Thymus (tissue), 11 donors: Measurements from ENCODE around the gene SORCS1. TPM values are rescaled to one million over a fixed set of nuclear protein-coding genes. Genes with fewer than 3 reads are reported as not detected.

Experiments
- DNase-seq, 9 donors: peaks; one replicate each; pipeline ENCODE4 v3.0.0-alpha.2; 2013; ENCODE audit warnings: low spot score in 9 of 9, low read depth in 6 of 9, missing footprints in 1 of 9
- H3K27ac ChIP-seq, 2 donors: one replicate each; pipeline ENCODE4 v1.5.1; 2013; ENCODE audit warnings: control low read depth in 1 of 2, low read depth in 1 of 2, low read length in 1 of 2, mild to moderate bottlenecking in 1 of 2, moderate library complexity in 1 of 2
- H3K27me3 ChIP-seq, 2 donors: one replicate each; pipeline ENCODE4 v1.5.1; 2013; ENCODE audit warnings: low read length in 1 of 2; ENCODE audit not compliant: control insufficient read depth in 2 of 2, insufficient read depth in 1 of 2
- H3K36me3 ChIP-seq, 2 donors: one replicate each; pipeline ENCODE4 v1.5.1; 2013; ENCODE audit warnings: low read length in 1 of 2, mild to moderate bottlenecking in 1 of 2, moderate library complexity in 1 of 2; ENCODE audit not compliant: control insufficient read depth in 2 of 2, insufficient read depth in 2 of 2
- H3K4me1 ChIP-seq, 2 donors: one replicate each; pipeline ENCODE4 v1.5.1; 2013; ENCODE audit warnings: low read length in 2 of 2; ENCODE audit not compliant: control insufficient read depth in 2 of 2, insufficient read depth in 2 of 2
- H3K4me3 ChIP-seq, 2 donors: one replicate each; pipeline ENCODE4 v1.5.1; 2013; ENCODE audit warnings: low read length in 2 of 2, control low read depth in 1 of 2, mild to moderate bottlenecking in 1 of 2
- H3K9me3 ChIP-seq, 2 donors: one replicate each; pipeline ENCODE4 v1.5.1; 2013; ENCODE audit warnings: low read length in 1 of 2, mild to moderate bottlenecking in 1 of 2; ENCODE audit not compliant: control insufficient read depth in 2 of 2, insufficient read depth in 1 of 2
- WGBS: extraction: QIAGEN DNeasy Blood & Tissue Kit; methylation state at CpG from one replicate; pipeline ENCODE4 v1.1.7; 2013; 5-methylcytosine and 5-hydroxymethylcytosine counted together
- polyA plus RNA-seq: library from polyadenylated mRNA; stranded (reverse); fragments of 200-250 nt; gene quantifications from one replicate; pipeline ENCODE4 v1.2.3, GENCODE V29; 2013
- total RNA-seq: library from RNA; stranded (reverse); fragments of 120-200 nt; gene quantifications from one replicate; pipeline ENCODE4 v1.2.4, GENCODE V29; 2013
- donor health status: healthy.

The SORCS1 gene
- total and polyA plus RNA-seq, 2 donors: 1.1 to 3.6 TPM

DNA sequence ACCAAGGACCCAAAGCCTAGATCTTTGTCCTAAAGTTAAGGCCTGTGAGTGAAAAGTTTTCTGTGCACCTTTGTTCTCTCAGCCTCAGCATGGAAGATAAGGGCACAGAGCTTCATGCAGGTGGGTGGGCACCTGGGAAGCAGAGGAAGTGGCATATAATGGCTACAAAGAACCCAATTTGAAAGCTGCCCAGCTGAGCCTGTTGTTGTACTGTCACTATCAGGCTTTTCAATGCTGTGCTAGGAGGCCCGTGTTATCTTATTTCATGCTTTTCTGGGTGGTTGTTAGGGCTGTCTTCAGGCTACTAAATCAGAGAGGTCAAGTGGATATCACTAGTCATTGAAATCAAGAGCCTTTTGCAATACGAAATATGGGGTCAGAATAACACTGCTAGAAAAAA is 443.8 kb downstream of the SORCS1 start:
- Histone ChIP-seq H3K9me3 (no peaks in the 10 kb centered on the region), H3K4me3 (no peak overlapping the region), H3K27ac (no peak overlapping the region), H3K36me3 (no peaks in the 10 kb centered on the region), H3K4me1 (no peaks in the 10 kb centered on the region), H3K27me3 (no peaks in the 10 kb centered on the region)
- WGBS: 88% methylated on average over 2 of the region's 2 CpGs
- no peak for DNase-seq

DNA sequence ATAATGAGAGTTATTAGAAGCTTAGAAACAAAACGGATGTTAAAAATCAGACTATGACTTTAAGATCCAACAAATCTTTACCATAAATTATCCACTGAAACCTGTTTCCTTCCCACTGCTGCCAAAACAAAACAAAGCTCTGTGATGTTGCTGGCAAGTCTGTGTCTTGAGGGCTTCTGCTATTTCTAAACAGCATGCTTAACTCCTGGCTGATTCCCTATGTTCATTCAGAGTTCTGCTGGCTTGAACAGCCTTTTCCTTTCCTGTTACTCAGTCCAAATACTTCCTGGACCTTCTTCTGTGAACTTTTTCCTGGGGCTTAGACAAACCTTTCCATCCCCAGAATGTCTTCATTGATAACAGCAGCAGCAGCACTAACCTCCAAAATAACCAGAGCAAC is 448.1 kb downstream of the SORCS1 start:
- H3K27me3 ChIP-seq: no peaks in the 10 kb centered on the region
- DNase-seq: no peak
- WGBS: 34% methylated on average over 1 of the region's 1 CpG

DNA sequence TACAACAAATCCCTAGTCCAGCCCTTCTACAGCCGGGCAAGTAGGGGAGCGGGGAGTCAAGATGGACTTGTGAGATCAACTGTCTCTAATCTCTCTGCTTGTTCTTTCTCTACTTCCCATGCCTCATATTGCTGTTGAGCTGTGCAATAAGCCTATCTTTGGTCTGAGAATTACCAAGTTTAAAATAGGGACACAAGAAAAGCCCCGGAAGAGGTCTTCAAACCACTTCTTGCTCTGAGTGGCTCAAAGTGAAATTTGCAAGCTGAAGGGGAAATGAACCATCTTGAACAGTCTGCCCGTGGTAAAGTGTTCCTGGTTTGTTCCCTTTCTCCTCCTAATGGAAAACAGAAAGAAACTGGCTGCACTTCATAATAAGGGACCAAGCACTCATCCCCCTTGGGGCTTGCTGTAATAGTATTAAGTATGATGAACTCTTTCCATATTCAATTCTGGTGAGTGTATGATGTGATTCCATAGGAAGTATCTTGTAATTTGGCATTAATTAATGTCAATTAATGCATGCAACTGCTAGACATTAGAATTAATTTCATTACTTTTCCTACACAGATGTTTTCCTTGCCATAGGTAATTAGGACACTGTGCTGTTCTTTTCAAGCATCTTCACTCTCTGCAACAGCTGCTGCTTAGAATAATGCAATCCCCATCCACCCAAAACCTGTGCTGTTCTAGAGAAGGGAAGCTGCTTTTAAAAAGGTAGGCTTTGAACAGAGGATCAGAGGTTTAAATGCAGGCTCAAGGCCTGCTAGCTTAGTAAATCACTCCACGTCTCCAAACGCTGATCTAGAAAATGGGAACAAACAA is 449.6 kb downstream of the SORCS1 start:
- Histone ChIP-seq H3K36me3 (no peaks in the 10 kb centered on the region), H3K27ac (no peak overlapping the region), H3K9me3 (no peaks in the 10 kb centered on the region), H3K4me1 (no peaks in the 10 kb centered on the region), H3K27me3 (no peaks in the 10 kb centered on the region), H3K4me3 (no peak overlapping the region)
- no peak for DNase-seq
- WGBS: 70% methylated on average over 6 of the region's 6 CpGs

More for the DNA sequence above, 448.1 kb downstream of the SORCS1 start:
- Histone ChIP-seq H3K36me3 (no peaks in the 10 kb centered on the region), H3K4me1 (no peaks in the 10 kb centered on the region), H3K9me3 (no peaks in the 10 kb centered on the region), H3K27ac (no peak overlapping the region), H3K4me3 (no peak overlapping the region)

DNA sequence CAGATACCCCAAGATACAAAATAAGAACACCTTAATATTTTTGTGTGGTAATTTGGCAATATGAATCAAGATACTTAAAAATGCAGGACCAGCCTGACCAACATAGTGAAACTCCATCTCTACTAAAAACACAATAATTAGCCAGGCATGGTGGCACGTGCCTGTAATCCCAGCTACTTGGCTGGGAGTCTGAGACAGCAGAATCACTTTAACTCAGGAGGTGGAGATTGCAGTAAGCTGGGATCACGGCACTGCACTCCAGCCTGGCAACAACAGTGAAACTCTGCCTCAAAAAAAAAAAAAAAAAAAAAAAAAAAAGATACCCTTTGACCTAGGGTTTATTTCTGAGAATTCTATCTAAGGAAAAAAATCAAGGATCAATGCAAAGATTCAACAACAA is 450.7 kb downstream of the SORCS1 start:
- 86% methylated on average over 2 of the region's 2 CpGs for WGBS
- no peaks in the 10 kb centered on the region for H3K9me3 ChIP-seq
- H3K4me3 ChIP-seq: no peak overlapping the region
- DNase-seq: no peak
- H3K27ac ChIP-seq: no peak overlapping the region
- H3K27me3 ChIP-seq: no peaks in the 10 kb centered on the region
- no peaks in the 10 kb centered on the region for H3K36me3 ChIP-seq
- no peaks in the 10 kb centered on the region for H3K4me1 ChIP-seq

DNA sequence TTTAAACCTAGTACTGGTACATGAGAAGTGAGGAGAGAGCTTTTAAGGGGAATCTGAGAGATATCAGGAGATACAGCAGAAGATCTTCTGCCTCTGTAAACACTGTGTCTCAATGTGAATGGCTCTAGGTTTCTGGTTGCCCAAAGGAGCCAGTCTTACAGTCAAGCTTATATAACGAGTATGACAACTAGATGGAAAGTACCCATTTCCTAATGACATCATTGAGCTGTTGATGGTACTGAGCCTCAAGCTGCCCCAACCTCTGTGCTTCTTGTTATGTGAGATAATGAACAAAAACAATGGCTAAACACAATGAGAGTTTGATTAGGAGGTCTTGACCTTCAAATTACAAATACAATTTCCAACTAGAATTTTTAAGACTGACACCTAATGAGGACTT is 451.5 kb downstream of the SORCS1 start:
- Histone ChIP-seq H3K4me3 (no peak overlapping the region), H3K4me1 (no peaks in the 10 kb centered on the region), H3K27ac (no peak overlapping the region), H3K36me3 (no peaks in the 10 kb centered on the region), H3K9me3 (no peaks in the 10 kb centered on the region), H3K27me3 (no peaks in the 10 kb centered on the region)
- no peak for DNase-seq
- WGBS: 75% methylated on average over 1 of the region's 1 CpG

DNA sequence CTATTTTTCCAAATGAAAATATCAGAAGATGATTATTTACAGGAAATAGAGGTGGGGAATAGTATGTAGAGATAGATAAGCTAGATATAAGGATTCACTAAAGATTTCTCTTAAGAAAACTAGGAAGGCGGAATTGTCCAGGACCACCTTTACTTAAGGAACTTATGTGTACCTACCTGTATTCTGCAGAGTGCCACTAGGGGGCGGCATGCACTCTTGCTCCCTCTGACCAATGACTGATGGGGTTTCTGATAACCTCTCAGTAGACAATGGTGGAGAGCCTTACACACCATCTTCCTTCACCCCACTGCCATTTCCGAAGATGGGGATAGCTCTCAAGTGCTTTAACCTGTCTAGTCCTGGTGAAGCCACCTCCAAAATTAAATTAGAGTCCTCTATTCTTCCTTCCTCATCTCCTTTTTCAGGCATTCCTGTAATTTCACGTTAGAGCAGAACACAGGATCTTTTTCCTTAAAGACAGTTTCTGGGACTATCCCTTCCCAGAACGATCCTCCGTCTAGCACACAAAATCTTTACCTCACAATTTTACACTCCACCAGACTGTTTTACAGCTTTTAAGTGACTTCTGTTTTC is 453.1 kb downstream of the SORCS1 start:
- Histone ChIP-seq H3K4me3 (no peak overlapping the region), H3K9me3 (no peaks in the 10 kb centered on the region), H3K4me1 (no peaks in the 10 kb centered on the region), H3K36me3 (no peaks in the 10 kb centered on the region), H3K27ac (no peak overlapping the region), H3K27me3 (no peaks in the 10 kb centered on the region)
- 82% methylated on average over 6 of the region's 6 CpGs for WGBS
- peak in 7 of 9 donors; percentile 3 to 43 (median 12) for DNase-seq

DNA sequence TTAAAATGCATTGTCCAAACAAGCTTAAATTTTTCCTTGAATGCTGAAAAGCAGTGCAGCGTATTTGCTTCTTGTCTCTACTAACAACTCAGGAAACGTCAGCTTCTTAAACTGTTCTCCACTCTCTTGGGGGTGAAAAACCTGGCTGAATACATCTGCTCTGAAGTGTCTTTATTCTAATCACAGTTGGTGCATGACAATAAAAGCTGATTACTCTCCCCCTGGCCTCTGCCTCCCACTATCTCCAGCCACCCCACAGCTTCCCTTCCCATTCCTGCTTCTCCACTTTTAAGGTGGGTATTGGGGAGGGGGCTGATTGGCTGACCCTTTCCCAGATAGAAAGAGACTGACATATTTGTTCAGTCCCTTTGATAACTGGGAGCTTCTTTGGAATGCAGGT is 456.0 kb downstream of the SORCS1 start:
- Histone ChIP-seq H3K36me3 (no peaks in the 10 kb centered on the region), H3K27me3 (no peaks in the 10 kb centered on the region), H3K9me3 (no peaks in the 10 kb centered on the region), H3K4me1 (no peaks in the 10 kb centered on the region), H3K27ac (no peak overlapping the region), H3K4me3 (no peak overlapping the region)
- no peak for DNase-seq
- WGBS: 84% methylated on average over 2 of the region's 2 CpGs

DNA sequence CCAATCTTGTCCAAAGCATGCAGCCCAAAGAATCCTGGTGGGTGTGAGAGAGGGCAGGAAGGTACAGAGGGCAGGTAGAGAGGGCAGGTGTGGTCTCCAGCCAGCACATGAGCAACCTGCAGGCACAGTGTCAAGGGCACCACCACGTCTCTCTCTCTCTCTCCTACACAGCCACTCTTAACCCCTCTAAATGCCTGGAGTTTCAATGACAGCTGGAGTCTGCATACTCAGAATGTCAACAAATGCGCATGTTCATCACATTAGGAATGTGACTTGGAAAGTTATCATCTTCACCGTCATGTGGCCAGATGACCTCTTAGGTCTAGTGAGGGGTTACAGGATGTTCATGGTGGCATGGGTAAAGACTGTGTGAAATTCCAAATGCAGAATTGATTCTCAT is 456.8 kb downstream of the SORCS1 start:
- H3K4me3 ChIP-seq: no peak overlapping the region
- 93% methylated on average over 3 of the region's 3 CpGs for WGBS
- H3K4me1 ChIP-seq: no peaks in the 10 kb centered on the region
- no peak for DNase-seq
- H3K9me3 ChIP-seq: no peaks in the 10 kb centered on the region
- no peaks in the 10 kb centered on the region for H3K27me3 ChIP-seq
- H3K27ac ChIP-seq: no peak overlapping the region
- no peaks in the 10 kb centered on the region for H3K36me3 ChIP-seq

DNA sequence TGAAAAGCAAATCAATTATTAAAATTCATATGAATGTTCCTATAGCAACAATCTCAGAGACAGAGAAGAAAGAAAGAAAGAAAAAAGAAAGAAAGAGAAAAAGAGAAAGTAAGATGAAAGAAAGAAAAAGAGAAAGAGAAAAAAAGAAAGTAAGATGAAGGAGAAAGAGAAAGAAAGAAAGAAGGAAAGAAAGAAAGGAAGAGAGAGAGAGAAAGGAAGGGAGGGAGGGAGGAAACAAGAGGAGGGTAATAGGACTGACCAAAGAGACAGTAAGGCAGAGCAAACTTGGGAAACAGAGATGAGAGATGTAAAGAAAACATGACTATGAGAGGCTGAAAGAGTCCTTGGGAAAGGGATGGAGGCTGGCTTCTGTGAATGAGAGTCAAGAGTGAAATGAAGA is 458.4 kb downstream of the SORCS1 start:
- DNase-seq: no peak
- Histone ChIP-seq H3K27me3 (no peaks in the 10 kb centered on the region), H3K4me1 (no peaks in the 10 kb centered on the region)

More for the DNA sequence above, 458.4 kb downstream of the SORCS1 start:
- no peaks in the 10 kb centered on the region for H3K9me3 ChIP-seq
- H3K4me3 ChIP-seq: no peak overlapping the region
- no peak overlapping the region for H3K27ac ChIP-seq
- H3K36me3 ChIP-seq: no peaks in the 10 kb centered on the region
